ENCODE measurements around the gene EXT2. TPM values are rescaled to one million over a fixed set of nuclear protein-coding genes. Genes with fewer than 3 reads are reported as not detected.
A peak's percentile ranks its signal among the peaks of the same experiment; 100 is the strongest.

Gene EXT2
- polyA plus RNA-seq, 1 of the 3 experiments (the other 2 are of a cell fraction), result 92.9 TPM

- POLR2A ChIA-PET, result no interaction called here
Observed at GRCh38 chr11:44241851-44242250, 146.4 kb downstream of the EXT2 start.

DNA sequence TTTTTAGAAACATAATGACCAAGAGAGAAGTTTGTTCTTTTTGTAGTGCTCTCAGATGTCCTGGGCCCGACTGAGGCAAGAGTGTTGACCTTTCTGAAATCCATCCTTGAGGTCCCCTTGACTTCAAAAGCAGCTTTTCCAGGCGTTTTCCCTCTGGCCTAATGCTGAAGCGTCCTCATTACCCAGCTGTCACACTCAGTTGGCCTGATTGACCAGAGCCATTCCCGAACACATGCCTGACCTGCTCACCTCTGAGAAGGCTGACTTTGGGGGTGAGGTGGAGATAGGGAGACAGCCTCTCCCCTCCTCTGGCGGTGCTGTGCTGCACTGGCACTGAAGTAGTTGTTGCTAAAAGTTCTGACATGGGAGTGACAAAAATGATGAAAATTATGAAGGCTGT lies 147.6 kb downstream of the EXT2 start:
- no peaks in the 10 kb centered on the region for H3K9me3 ChIP-seq
- peak overlapping the region in 1 of 2 experiments; percentile 22; a peak in 1 of 4 replicates for H3K27ac ChIP-seq (ENCODE audit: low read depth in 2 of 2, low read length in 1 of 2)
- H4K20me1 ChIP-seq (ENCODE audit: insufficient read depth), result no peaks in the 10 kb centered on the region
- peaks cover 17% of the 10 kb centered on the region for H3F3A ChIP-seq (replicated peaks; ENCODE audit: insufficient read depth)
- CTCF ChIA-PET, result interaction anchor here (1.1 kb wide), 1 partner anchor 43 kb away, joined by 3 read pairs; no protein-coding TSS in a partner anchor
- TF ChIP-seq TEAD4 (IDR thresholded peaks at IDR 0.05; ENCODE audit: borderline replicate concordance, insufficient read depth) (no peak), RCOR1 (IDR thresholded peaks at IDR 0.05; ENCODE audit: low read length) (no peak), RXRA (IDR thresholded peaks at IDR 0.05; ENCODE audit: borderline replicate concordance, low read depth) (no peak), FOXM1 (IDR thresholded peaks at IDR 0.05; ENCODE audit: low read depth) (no peak)
- no peak overlapping the region for H3K9ac ChIP-seq
- H3K36me3 ChIP-seq (replicated peaks in 1 of 2; ENCODE audit: control insufficient read depth in 1 of 2, insufficient read depth in 2 of 2, low read length in 1 of 2), result peaks cover 0 to 4% of the 10 kb centered on the region in 2 experiments
- DNase-seq, result no peak
- 0 out of 2 replicates have a peak overlapping the region, but pooled peaks have one; percentile 64 for H3K4me2 ChIP-seq
- 81% methylated on average over 5 of the region's 5 CpGs for WGBS (ENCODE audit: low lambda C conversion rate)
- no peaks in the 10 kb centered on the region for H3K79me2 ChIP-seq (ENCODE audit: insufficient read depth)
- H3K4me1 ChIP-seq (ENCODE audit: control insufficient read depth in 1 of 2, insufficient read depth in 2 of 2, low read depth in 1 of 2, low read length in 1 of 2), result peaks cover 20 to 54% of the 10 kb centered on the region in 2 experiments
- H3K27me3 ChIP-seq (ENCODE audit: insufficient read depth), result no peaks in the 10 kb centered on the region
- POLR2A ChIA-PET, result no interaction called here
- no peak overlapping the region for H2AFZ ChIP-seq (ENCODE audit: low read depth)
- no peak overlapping the region for H3K4me3 ChIP-seq (ENCODE audit: low read depth in 2 of 2, low read length in 1 of 2)
- H3K9me2 ChIP-seq, result no peaks in the 10 kb centered on the region

More at GRCh38 chr11:44241851-44242250, 146.4 kb downstream of the EXT2 start:
- H4K20me1 ChIP-seq (ENCODE audit: insufficient read depth), result no peaks in the 10 kb centered on the region
- H3K4me2 ChIP-seq, result no peak overlapping the region
- peaks cover 17% of the 10 kb centered on the region for H3F3A ChIP-seq (replicated peaks; ENCODE audit: insufficient read depth)
- peaks cover 3 to 10% of the 10 kb centered on the region in 2 experiments for H3K36me3 ChIP-seq (replicated peaks in 1 of 2; ENCODE audit: control insufficient read depth in 1 of 2, insufficient read depth in 2 of 2, low read length in 1 of 2)
- CTCF ChIA-PET, result interaction anchor here (1.6 kb wide), 1 partner anchor 13 kb away, joined by 3 read pairs; no protein-coding TSS in a partner anchor
- no peaks in the 10 kb centered on the region for H3K79me2 ChIP-seq (ENCODE audit: insufficient read depth)
- H3K27me3 ChIP-seq (ENCODE audit: insufficient read depth), result no peaks in the 10 kb centered on the region
- no peak for TF ChIP-seq MXI1 (IDR thresholded peaks at IDR 0.05; ENCODE audit: low read depth, low read length)
- TF ChIP-seq, protein P1, sequence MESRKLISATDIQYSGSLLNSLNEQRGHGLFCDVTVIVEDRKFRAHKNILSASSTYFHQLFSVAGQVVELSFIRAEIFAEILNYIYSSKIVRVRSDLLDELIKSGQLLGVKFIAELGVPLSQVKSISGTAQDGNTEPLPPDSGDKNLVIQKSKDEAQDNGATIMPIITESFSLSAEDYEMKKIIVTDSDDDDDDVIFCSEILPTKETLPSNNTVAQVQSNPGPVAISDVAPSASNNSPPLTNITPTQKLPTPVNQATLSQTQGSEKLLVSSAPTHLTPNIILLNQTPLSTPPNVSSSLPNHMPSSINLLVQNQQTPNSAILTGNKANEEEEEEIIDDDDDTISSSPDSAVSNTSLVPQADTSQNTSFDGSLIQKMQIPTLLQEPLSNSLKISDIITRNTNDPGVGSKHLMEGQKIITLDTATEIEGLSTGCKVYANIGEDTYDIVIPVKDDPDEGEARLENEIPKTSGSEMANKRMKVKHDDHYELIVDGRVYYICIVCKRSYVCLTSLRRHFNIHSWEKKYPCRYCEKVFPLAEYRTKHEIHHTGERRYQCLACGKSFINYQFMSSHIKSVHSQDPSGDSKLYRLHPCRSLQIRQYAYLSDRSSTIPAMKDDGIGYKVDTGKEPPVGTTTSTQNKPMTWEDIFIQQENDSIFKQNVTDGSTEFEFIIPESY (IDR thresholded peaks at IDR 0.05; ENCODE audit: borderline replicate concordance, low read depth), result no peak
- TF ChIP-seq, protein P2, sequence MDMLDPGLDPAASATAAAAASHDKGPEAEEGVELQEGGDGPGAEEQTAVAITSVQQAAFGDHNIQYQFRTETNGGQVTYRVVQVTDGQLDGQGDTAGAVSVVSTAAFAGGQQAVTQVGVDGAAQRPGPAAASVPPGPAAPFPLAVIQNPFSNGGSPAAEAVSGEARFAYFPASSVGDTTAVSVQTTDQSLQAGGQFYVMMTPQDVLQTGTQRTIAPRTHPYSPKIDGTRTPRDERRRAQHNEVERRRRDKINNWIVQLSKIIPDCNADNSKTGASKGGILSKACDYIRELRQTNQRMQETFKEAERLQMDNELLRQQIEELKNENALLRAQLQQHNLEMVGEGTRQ (IDR thresholded peaks at IDR 0.05; ENCODE audit: borderline replicate concordance, low read depth, low read length), result no peak
- TF ChIP-seq, protein P3, sequence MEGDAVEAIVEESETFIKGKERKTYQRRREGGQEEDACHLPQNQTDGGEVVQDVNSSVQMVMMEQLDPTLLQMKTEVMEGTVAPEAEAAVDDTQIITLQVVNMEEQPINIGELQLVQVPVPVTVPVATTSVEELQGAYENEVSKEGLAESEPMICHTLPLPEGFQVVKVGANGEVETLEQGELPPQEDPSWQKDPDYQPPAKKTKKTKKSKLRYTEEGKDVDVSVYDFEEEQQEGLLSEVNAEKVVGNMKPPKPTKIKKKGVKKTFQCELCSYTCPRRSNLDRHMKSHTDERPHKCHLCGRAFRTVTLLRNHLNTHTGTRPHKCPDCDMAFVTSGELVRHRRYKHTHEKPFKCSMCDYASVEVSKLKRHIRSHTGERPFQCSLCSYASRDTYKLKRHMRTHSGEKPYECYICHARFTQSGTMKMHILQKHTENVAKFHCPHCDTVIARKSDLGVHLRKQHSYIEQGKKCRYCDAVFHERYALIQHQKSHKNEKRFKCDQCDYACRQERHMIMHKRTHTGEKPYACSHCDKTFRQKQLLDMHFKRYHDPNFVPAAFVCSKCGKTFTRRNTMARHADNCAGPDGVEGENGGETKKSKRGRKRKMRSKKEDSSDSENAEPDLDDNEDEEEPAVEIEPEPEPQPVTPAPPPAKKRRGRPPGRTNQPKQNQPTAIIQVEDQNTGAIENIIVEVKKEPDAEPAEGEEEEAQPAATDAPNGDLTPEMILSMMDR (IDR thresholded peaks at IDR 0.05), result no peak
- TF ChIP-seq FOXJ3 (CRISPR knock-in tag; IDR thresholded peaks at IDR 0.05), result no peak
- TF ChIP-seq, protein P4, sequence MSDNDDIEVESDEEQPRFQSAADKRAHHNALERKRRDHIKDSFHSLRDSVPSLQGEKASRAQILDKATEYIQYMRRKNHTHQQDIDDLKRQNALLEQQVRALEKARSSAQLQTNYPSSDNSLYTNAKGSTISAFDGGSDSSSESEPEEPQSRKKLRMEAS (IDR thresholded peaks at IDR 0.05; ENCODE audit: low read depth), result no peak
- TF ChIP-seq FOXM1 (IDR thresholded peaks at IDR 0.05; ENCODE audit: low read depth), result no peak
- no peak for TF ChIP-seq NRF1 (IDR thresholded peaks at IDR 0.05; ENCODE audit: low read depth, low read length)
- TF ChIP-seq EP300 (IDR thresholded peaks at IDR 0.05; ENCODE audit: borderline replicate concordance in 1 of 2, low read depth in 1 of 2, low read length in 1 of 2), result no peak
- TF ChIP-seq GABPA (IDR thresholded peaks at IDR 0.05; ENCODE audit: low read depth), result no peak
- no peaks in the 10 kb centered on the region for H3K9me3 ChIP-seq
- 96% methylated on average over 4 of the region's 6 CpGs for WGBS (ENCODE audit: low lambda C conversion rate)
- DNase-seq, result no peak
- H3K4me3 ChIP-seq (ENCODE audit: low read depth in 2 of 2, low read length in 1 of 2), result no peak overlapping the region
- no peak overlapping the region for H2AFZ ChIP-seq (ENCODE audit: low read depth)
- H3K27ac ChIP-seq (ENCODE audit: low read depth in 2 of 2, low read length in 1 of 2), result no peak overlapping the region
- H3K9me2 ChIP-seq, result no peaks in the 10 kb centered on the region
- peaks cover 13 to 46% of the 10 kb centered on the region in 2 experiments for H3K4me1 ChIP-seq (ENCODE audit: control insufficient read depth in 1 of 2, insufficient read depth in 2 of 2, low read depth in 1 of 2, low read length in 1 of 2)
- H3K9ac ChIP-seq, result no peak overlapping the region
